ENCODE results near the gene LILRB4.

LILRB4 gene

DNA sequence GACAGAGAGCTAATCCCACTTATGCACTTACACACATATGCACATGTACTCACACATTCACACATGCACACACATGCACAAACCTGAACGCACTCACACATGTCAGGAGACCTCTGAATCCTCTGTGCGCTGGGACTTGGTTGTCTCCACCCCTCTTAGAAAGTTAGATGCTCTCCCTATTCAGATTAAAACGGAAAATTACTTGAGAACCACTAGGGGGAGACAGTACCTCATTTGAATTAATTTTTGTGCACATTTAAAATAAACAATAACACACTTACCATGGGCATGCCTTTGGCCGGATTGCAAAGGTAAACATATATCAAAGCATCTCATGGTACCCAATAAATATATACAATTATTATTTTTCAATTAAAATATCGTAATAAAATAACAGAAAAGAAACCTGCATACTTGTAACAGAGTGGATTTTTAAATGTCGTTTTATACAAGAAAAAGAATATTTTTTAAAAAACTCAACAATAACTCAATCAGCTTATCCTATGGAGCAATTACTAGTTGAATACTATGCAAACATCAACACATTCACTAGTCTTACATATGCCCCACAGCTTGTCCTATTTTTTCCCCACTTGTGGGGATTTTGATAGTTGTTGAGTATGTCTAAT is 9.5 kb upstream of the LILRB4 start:
- TF ChIP-seq GATA2 (IDR thresholded peaks at IDR 0.05; ENCODE audit: low read depth, low read length) (no peak), GATA3 (IDR thresholded peaks at IDR 0.05; ENCODE audit: low read depth, low read length) (no peak)

DNA sequence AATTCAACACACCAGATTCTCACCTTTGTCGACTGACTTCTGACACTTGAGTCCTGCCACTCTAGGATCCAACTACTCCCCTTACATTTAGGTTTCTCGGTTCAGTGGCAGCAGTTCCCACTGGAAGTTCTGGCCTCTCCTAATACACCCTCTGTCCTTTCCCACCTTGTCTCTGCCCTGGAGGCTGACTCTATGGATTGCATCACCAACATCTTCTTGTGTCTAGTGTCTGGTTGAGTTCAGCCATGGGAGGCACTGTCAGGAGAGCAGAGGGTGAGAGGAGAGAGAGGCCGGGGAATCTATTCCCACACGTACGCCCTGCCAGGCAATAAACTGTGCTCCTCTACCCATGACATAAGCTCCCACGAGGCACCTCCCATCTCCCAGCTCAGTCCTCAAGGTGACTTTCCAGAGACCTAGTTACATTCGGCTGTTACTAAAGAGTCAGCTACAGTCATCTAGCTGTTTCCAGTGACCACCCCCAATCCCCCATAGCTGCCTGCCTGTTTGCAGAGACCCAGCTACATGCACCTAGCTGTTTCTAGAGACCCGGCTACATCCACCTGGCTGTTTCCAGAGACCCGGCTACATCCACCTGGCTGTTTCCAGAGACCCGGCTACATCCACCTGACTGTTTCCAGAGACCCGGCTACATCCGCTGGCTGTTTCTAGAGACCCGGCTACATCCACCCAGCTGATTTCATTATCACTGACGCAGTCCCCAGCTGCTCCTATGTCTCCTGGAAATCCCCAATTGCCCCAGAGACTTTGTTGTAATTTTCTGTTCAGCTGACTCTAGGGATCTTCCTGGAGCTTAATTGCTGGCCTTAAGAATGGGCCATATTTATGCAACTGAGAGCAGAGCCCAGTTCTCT is 8.1 kb upstream of the LILRB4 start:
- TF ChIP-seq GATA2 (IDR thresholded peaks at IDR 0.05; ENCODE audit: low read depth, low read length) (no peak), GATA3 (IDR thresholded peaks at IDR 0.05; ENCODE audit: low read depth, low read length) (no peak)

- TF ChIP-seq GATA2 (IDR thresholded peaks at IDR 0.05; ENCODE audit: low read depth, low read length) (no peak), GATA3 (IDR thresholded peaks at IDR 0.05; ENCODE audit: low read depth, low read length) (no peak)
Observed at GRCh38 chr19:54659300-54659699, 3.5 kb upstream of the LILRB4 start.

DNA sequence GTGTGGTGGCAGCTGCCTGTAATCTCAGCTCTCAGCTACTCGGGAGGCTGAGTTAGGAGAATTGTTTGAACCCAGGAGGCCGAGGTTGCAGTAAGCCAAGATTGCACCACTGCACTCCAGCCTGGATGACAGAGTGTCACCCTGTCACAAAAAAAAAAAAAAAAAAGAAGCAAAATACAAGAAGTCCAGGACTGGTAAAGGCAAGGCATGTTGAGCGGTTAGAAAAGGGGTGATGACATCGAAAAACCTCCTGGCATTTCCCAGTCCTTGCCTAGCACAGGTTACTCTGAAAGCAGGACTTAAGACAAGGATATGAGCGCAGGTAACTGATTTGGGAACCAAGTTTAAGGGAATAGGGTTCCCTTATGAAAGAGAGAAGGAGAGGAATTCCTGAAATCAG is 2.5 kb upstream of the LILRB4 start:
- TF ChIP-seq GATA3 (IDR thresholded peaks at IDR 0.05; ENCODE audit: low read depth, low read length), result no peak
- TF ChIP-seq GATA2 (IDR thresholded peaks at IDR 0.05; ENCODE audit: low read depth, low read length), result no peak

DNA sequence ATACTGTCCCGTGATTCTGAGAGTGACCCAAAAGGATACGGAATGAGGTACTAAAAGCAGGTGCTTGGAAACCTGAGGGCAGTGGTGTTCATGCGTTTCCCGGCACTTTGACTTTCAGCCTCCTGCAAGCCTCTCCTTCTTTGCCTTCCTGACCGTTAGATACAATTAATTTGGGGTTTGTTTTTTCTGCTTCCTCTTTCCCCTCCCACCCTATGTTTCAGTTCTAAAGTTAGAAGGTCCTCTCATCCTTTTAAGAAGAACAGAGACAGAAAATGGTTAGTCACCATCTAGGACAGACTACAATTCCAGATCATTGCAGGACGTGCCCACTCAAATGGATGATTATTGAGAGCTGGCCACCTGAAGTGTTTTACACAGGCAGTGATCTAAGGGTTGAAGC is 1.8 kb upstream of the LILRB4 start:
- TF ChIP-seq GATA3 (IDR thresholded peaks at IDR 0.05; ENCODE audit: low read depth, low read length) (no peak), GATA2 (IDR thresholded peaks at IDR 0.05; ENCODE audit: low read depth, low read length) (no peak)

- no peak for TF ChIP-seq GATA2 (IDR thresholded peaks at IDR 0.05; ENCODE audit: low read depth, low read length)
- no peak for TF ChIP-seq GATA3 (IDR thresholded peaks at IDR 0.05; ENCODE audit: low read depth, low read length)
Observed at GRCh38 chr19:54661846-54662481, 821 bp upstream of the LILRB4 start.

DNA sequence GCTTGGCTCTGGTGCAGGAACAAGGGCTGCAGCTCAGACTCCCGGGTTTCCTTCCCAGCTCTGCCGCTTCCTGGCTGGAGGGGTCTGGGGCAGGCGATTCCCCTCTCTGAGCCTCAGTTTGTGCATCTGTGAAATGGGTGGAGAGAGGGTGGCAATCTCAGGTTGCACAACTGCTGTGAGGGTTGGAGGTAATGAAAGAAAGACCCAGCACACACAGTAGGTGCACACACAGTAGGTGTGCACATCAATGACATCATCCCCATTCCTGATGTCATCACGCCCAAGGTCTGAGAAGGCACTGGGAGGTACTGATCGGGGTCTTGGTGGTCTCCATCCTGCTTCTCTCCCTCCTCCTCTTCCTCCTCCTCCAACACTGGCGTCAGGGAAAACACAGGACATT is 2.7 kb downstream of the LILRB4 start:
- no peak for TF ChIP-seq GATA2 (IDR thresholded peaks at IDR 0.05; ENCODE audit: low read depth, low read length)
- no peak for TF ChIP-seq GATA3 (IDR thresholded peaks at IDR 0.05; ENCODE audit: low read depth, low read length)

DNA sequence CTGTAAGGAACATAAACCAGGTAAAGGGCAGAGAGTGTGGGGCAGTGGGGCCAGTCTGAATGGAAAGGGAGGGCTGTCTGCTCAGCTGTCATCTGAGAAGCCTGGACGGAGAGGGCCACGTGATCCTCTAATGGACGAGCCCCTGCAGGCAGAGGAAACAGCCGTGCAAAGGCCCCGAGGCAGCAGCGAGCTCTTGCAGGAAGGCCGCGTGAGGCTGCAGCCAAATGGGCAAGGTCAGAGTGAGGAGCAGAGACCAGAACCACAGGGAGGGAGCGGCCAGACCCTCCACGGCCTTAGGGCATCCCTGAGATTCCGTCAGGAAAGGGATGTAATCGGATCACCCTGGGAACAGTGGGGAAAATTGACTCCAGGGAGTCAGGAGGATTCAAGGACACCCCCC is 4.4 kb downstream of the LILRB4 start:
- TF ChIP-seq GATA2 (IDR thresholded peaks at IDR 0.05; ENCODE audit: low read depth, low read length) (no peak), GATA3 (IDR thresholded peaks at IDR 0.05; ENCODE audit: low read depth, low read length) (no peak)

DNA sequence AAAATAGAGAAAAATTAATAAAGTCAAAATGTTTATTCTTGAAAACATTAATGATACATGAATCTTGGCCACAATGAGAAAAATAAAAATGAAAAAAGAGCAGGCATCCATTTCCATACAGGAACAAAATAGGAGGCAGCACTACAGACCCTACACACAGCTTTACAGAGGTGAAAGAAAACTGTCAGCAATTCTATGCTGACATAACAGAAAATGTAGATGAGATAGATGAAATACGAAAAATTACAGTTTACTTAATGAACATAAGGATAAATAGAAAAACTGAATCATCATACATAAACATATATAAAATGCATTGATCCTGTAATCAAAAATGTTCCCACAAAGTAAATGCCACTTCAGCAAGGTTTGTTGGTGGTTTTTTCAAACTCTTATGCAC is 5.6 kb downstream of the LILRB4 start:
- TF ChIP-seq GATA3 (IDR thresholded peaks at IDR 0.05; ENCODE audit: low read depth, low read length) (no peak), GATA2 (IDR thresholded peaks at IDR 0.05; ENCODE audit: low read depth, low read length) (no peak)

DNA sequence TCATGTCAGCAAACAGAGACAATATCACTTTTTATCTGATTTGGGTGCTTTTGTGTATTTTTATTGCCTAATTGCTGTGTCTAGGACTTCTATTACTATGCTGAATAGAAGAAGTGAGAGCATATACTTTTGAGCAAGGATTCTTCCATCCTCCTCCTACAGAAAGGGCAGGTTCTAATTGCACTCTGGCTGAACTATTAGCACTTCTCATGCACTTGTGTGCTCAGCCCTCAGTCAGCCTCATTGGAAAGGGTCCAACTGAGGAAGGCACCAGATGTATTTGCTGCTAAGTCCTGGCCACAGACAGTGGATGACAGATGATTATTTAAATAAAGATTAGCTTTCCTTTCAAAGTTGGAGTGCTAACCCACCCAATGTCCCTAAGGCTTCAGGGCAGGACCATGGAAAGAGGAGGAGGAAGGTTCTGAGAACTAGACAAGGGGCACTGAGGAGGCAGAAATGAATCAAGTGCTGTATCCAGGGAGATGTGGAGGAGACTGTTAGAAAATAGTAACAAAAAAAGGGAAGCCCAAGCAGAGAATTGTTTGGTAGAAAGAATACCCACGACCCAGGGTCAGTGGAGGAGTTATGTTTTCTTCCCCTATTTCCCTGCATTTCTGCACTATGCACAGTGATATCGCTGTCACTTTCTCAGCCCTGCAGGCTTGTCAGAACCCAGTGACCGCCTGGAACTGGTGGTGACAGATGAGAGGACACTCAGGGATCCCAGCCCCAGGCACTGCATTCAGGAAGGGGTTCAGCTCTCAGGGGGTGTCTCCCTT is 8.0 kb downstream of the LILRB4 start:
- TF ChIP-seq GATA2 (IDR thresholded peaks at IDR 0.05; ENCODE audit: low read depth, low read length) (no peak), GATA3 (IDR thresholded peaks at IDR 0.05; ENCODE audit: low read depth, low read length) (no peak)

GRCh38 chr19:54673222-54673621 is 10.4 kb downstream of the LILRB4 start:
- TF ChIP-seq GATA2 (IDR thresholded peaks at IDR 0.05; ENCODE audit: low read depth, low read length) (no peak), GATA3 (IDR thresholded peaks at IDR 0.05; ENCODE audit: low read depth, low read length) (no peak)

- TF ChIP-seq GATA3 (IDR thresholded peaks at IDR 0.05; ENCODE audit: low read depth, low read length), result no peak
- no peak for TF ChIP-seq GATA2 (IDR thresholded peaks at IDR 0.05; ENCODE audit: low read depth, low read length)
Observed at GRCh38 chr19:54674021-54674617, 11.3 kb downstream of the LILRB4 start.

- TF ChIP-seq GATA2 (IDR thresholded peaks at IDR 0.05; ENCODE audit: low read depth, low read length) (no peak), GATA3 (IDR thresholded peaks at IDR 0.05; ENCODE audit: low read depth, low read length) (no peak)
Observed at GRCh38 chr19:54677217-54677616, 14.4 kb downstream of the LILRB4 start.
